Activated CD8-positive, alpha-beta memory T cell treated with anti-CD3 and anti-CD28 coated beads for 4 hours (primary cell): ENCODE measurements around the gene ZDHHC18.

Experiments used
- DNase-seq, 2 donors: peaks; one replicate each; pipeline ENCODE4 v3.0.0-alpha.2; 2020; ENCODE audit warnings: low read depth in 2 of 2

The ZDHHC18 gene, protein sequence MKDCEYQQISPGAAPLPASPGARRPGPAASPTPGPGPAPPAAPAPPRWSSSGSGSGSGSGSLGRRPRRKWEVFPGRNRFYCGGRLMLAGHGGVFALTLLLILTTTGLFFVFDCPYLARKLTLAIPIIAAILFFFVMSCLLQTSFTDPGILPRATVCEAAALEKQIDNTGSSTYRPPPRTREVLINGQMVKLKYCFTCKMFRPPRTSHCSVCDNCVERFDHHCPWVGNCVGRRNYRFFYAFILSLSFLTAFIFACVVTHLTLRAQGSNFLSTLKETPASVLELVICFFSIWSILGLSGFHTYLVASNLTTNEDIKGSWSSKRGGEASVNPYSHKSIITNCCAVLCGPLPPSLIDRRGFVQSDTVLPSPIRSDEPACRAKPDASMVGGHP

DNA sequence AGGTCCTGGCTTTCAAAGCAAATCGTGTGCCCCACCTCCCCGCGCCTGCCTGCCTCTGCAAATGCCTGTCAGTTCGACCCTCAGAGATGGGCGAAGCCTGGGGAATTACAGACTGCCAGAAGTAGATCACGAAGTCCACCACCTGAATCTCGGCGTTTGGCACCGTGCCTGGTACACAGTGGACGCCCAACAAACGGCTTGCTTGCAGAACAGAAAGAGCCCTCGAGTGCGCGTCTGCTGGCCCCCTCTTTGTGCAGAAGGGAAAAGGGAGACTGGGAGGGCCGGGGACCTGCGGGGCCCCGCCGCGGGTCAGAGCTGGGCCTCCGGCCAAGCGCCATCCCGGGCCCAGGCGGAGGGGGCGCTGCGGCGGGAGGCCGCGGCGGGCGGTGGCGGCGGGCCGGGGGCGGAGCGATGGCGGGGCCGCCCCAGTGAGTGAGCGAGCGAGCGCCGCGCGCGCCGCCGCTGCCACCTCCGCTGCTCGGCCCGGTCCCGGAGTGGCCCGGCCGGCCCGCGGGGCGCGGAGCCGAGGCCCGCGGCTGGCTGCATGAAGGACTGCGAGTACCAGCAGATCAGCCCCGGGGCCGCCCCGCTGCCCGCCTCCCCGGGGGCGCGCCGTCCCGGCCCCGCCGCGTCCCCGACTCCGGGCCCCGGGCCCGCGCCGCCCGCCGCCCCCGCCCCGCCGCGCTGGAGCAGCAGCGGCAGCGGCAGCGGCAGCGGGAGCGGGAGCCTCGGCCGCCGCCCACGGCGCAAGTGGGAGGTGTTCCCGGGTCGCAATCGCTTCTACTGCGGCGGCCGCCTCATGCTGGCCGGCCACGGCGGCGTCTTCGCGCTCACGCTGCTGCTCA is at the start of gene ZDHHC18:
Gene ZDHHC18 (plus strand): TSS at position 428 of the 845 bp plus-strand sequence. CDS start 117 bp downstream, at position 545.
- peak; percentile 28 to 33 for DNase-seq

DNA sequence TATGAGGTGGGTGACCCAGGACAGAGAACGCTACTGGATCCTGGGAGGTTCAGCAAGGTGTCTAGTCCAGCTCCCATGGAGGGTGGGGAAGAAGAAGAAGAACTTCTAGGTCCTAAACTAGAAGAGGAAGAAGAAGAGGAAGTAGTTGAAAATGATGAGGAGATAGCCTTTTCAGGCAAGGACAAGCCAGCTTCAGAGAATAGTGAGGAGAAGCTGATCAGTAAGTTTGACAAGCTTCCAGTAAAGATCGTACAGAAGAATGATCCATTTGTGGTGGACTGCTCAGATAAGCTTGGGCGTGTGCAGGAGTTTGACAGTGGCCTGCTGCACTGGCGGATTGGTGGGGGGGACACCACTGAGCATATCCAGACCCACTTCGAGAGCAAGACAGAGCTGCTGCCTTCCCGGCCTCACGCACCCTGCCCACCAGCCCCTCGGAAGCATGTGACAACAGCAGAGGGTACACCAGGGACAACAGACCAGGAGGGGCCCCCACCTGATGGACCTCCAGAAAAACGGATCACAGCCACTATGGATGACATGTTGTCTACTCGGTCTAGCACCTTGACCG is 47.3 kb upstream of the ZDHHC18 start:
- DNase-seq = no peak

DNA sequence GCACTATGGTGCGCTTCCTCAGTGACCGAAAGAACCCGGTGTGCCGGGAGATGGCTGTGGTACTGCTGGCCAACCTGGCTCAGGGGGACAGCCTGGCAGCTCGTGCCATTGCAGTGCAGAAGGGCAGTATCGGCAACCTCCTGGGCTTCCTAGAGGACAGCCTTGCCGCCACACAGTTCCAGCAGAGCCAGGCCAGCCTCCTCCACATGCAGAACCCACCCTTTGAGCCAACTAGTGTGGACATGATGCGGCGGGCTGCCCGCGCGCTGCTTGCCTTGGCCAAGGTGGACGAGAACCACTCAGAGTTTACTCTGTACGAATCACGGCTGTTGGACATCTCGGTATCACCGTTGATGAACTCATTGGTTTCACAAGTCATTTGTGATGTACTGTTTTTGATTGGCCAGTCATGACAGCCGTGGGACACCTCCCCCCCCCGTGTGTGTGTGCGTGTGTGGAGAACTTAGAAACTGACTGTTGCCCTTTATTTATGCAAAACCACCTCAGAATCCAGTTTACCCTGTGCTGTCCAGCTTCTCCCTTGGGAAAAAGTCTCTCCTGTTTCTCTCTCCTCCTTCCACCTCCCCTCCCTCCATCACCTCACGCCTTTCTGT is 46.0 kb upstream of the ZDHHC18 start:
- DNase-seq = no peak

DNA sequence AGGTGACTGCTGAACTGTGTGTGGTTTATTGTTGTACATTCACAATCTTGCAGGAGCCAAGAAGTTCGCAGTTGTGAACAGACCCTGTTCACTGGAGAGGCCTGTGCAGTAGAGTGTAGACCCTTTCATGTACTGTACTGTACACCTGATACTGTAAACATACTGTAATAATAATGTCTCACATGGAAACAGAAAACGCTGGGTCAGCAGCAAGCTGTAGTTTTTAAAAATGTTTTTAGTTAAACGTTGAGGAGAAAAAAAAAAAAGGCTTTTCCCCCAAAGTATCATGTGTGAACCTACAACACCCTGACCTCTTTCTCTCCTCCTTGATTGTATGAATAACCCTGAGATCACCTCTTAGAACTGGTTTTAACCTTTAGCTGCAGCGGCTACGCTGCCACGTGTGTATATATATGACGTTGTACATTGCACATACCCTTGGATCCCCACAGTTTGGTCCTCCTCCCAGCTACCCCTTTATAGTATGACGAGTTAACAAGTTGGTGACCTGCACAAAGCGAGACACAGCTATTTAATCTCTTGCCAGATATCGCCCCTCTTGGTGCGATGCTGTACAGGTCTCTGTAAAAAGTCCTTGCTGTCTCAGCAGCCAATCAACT is 45.2 kb upstream of the ZDHHC18 start:
- DNase-seq = no peak

DNA sequence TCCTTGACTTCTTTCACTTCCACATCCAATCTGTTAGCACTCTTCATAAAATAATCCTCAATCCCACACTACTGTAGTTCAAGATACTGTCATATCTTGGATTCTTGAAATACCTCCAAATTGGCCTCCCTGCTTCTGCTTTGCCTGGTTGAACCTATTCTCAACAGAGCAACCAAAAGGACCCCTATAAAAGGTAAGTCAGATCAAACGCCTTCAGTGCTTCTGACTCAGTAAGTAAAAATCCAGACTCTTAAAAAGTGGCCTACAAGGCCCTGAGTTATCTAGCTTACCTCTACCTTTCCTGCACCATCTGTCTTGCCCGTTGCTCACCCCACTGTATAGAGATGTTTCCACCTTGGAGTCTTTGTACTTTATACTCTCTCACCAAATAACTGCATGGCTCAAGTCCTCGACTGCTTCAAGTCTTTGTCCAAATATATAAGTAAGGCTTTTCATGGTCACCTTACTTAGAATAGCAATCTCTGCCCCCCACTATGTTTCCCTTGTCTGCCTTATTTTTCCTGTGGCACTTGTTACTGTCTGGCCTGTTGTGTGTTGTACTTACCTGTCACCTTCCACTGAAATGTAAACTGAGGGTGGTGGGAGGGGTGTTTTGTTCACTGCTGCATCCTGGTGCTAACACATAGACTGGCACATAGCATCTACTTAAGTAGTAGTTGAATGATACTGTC is 43.8 kb upstream of the ZDHHC18 start:
- DNase-seq = no peak

DNA sequence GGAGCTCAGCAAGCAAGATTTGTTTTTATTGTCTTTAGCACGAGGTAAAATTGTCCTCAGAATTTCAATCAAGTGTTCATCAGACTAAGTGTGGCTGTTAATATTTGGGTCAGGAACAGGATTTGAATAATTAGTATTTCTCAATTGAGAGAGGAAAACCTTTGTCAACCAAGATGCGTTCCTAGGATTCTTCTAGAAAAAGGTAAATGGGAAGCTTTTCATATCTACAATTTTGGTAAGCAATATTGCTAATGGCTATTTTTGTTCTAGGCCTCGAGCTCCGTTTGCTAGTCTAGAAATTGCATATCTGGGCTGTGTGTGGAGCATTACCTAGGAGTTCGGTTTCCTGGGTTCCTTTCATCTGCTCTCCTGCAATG is 42.9 kb upstream of the ZDHHC18 start:
- no peak for DNase-seq

DNA sequence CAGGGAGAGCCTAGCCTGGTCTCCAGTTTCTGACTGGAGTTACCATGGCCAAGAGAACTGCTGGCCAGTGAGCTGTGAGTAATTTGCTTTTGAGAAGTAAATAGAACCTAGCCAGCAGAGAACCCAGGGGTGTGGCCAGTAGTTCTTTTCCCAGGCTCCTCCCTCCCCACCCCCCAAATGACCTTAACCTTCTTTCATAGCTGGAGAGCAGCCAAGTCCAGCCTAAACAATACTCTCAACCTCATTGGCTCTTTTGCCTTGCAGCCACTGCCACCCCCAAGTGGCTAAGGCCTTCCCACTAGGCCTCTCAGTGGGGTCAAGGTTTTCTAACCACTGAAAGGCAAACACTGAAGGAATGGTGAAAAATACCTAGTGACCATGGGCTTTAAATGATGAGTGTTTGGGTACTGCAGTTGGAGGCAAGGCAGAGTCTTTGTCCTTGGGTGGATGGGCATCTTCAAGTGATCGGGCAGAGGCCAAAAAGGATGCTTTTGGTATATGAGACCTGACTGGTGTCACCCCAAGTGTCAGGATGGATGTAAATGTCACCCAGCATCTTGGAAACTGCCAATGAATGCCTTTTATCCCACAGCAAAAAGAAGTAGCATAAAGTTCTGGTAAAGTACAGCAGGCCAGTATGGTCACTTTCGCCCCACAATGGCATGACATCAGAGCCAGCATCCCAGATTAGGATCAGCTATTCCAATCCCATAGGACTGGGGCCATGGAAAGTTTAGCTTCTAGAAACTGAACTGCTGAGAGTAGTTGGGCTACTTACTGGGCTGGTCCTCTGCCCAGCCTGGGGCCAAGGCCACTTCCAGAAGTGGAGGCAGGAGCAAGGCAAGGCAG is 42.2 kb upstream of the ZDHHC18 start:
- no peak for DNase-seq

DNA sequence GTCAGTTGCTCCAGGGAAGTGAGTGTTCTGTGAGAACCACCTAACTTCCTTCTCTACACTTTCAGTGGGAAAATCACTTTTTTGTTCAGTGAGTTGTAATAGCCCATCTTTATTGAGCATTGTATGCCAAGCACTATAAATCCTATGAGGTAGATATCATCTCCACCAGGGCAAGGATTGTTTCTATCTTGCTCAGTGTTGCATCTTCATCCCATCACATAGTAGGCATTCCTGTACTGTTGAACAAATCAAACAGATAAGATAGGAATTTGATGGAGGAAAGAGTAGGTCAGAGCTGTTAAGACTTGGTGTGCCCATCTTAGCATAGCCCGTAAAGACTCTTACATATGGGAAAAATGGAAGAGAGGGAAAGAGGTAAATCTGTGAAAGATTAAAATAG is 41.6 kb upstream of the ZDHHC18 start:
- DNase-seq = no peak

DNA sequence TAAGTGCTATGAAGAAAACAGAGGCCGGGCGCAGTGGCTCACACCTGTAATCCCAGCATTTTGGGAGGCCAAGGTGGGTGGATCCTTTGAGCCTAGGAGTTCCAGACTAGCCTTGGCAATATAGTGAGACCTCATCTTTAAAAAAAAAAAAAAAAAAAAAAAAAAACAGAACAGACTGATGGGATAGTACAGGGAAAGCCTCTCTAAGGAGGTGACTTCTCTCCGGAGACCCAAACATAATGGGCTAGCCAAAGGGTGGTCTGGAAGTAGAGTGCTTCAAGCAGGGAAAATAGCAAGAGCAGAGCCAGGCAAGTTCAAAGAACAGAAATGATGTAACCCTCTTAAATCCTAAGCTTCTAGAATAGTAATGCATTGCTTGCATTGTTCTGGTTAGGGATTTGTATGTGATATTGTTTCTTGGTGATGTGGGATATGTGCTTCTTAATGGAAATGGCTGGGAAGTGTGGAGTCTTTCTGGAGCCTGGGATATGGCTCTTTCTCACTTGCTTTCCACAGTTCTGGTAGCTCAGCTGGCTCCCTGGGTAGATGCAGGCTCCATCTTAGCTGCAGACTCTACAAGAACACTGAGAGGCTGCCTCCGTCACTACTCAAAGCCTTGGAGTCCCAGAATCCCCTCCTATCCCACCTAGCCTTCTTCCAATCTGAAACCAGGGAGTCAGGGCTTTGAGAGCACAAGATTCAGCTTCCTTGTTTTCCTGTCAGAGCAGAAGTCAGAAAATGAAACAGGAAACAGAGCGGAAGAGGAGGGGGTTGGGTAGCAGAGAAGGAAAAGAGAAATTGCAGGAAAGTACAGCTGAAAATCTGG is 40.7 kb upstream of the ZDHHC18 start:
- no peak for DNase-seq

DNA sequence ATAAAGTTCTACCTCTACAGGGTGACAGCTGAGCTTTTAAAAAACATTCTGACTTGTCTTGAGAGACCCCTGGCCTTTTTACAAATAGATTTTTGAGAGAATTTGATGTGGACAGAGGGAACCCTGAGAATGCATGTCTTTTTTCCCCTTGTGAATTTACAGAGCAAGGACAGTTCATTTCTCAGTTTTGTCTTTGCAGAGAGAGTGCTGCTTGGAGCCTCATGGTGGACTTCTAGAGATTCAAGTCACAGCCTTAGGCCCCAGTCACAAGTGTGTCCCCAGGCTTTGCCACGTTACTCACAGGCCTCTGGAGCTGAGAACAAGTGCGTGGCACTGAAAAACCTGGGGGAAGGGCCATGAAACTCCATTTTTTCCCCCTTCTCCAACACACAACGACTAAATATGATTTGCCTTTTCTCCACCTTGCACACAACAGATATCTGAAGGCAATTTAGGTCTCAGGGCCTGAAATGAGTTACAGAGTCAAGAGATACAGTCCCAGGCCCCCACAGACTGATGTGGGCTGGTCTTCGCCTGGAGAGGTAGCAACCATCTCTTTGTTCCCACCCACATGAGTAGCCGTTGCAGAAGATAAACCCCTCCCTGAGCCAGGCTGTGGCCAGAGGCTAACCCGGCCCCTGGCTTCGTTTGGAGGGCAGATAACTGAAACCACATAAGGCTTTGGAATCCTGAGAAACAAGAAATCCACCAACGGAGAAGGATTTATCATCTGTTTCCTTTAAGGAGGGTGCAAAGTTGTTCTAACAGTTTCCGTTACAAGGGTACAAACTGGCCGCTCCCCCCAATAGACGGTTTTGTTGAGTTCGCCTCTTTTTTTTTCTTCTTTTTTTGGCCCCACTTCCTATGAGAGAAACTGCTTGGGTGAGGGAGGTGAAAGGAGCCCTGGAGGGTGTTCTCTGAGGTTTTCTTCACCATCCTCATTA is 39.8 kb upstream of the ZDHHC18 start:
- no peak for DNase-seq

DNA sequence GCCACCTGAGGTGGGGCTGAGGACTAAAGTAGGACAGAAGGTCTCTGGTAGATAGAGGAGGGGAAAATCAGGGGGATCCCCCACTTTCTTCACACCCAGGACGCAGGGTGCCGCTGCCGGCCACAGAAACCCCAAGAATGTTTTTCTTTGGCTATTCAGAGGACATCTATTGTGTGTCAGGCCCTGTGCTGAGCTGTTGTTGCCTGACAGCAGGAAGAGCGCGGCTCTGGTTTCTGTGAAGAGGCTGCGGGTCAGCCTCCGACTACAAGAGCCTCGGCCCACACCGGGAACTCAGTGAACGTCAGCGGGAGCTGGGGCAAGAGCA is 39.1 kb upstream of the ZDHHC18 start:
- peak; percentile 47 to 54 for DNase-seq

DNA sequence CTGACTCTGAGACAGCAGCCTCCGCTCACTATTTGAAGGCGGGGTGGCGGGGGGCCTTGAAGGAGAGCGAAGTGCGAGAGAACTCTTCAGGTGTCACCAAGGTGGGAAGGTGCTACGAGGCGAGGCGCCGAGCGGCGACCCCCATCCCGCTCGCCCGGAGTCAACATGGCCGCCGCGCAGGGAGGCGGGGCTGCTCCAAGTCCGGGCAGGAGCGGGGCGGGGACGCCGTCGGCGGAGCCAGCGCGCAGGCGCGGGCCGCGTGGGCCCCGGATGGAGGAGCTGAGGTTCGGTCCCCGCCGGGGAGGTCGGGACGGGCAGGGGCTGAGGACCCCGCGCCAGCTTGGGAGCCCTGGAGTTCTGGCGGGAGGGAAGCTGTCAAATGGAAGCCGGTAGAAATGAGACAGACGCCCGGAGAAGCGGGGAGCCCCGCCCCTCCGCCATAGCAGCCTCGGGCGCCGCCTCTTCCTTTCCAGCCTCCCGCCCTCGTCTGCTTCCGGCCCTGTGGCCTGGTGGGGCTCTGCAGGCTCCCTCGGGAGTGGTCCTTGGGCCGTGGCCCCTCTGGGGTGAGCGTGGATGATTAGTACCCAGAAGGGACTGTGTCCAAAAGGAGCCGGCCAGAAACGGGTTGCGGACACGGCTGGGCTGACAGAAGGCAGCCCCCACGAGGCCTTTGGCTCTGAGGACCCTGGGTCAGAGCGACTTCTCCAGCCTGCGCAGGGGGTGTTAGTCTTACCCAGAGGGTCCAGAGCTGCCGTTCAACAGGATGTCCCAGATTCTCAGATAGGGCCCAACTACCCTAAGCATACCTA is 38.6 kb upstream of the ZDHHC18 start, which contains the start of gene PIGV:
Gene PIGV (plus strand): TSS at position 245 of the 809 bp plus-strand sequence. CDS start 2,866 bp downstream, outside the sequence.
- DNase-seq = peak; percentile 74 to 78

DNA sequence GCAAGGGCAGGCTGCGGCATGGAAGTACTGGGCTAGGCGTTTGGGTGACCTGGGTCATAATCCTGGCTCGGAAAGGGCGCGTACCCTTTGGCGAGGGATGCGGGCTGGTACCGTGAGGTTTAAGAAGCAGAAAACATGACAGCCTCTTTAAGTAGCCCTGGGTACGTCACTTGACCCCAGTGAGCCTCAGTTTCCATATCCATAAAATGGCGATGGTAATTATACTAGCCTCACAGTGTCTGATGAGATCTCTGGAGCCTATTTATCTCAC is 38.0 kb upstream of the ZDHHC18 start:
- DNase-seq = no peak

DNA sequence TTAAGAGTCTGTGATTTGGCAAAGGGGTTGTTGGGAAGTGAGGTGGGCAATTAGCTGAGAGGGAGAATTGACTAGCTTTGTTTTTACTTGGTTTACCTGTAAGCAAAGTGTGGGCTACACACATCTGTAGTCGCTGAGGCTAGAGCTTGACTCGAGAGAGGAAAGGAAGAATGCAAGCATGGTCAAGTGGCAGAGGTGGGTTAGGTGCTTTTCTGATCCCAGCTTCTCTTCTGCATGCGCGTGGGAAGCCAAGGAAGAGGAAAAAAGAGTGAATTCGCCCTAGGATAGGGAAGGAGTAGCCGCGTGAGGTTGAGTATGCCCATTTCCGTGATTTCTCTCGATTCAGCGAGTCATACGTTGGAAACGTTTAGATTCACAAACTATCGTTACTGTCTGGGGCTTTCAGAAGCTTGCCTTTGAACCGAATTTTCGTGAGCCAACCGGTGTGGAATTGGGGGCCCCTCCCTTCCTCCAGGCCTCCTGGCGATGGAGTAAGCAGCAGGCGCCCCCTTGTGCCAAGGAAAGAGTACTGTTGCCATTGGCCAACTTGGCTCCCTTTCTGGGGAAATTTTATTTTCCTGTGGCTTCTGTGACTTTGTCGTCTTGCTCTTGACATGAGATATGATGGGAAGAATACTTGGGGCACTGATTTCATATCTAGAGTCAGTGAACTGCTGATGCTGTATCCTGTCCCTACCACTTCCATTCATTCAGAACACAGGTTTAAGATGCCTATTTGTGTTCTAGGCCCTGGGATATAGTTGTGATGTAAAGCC is 37.5 kb upstream of the ZDHHC18 start:
- peak; percentile 71 to 82 for DNase-seq

DNA sequence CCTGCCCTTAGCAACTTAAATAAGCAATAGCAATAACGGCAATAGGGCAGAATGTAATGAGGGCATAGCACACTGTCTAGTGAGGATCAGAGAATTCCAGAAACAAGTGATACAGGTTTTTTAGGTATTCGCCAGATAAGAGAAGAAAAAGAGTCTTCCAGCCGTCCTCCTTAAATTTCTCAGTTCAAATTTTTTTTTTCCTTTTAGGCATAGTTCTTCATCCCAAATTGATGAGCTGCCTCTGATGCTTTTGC is 36.9 kb upstream of the ZDHHC18 start:
- no peak for DNase-seq

DNA sequence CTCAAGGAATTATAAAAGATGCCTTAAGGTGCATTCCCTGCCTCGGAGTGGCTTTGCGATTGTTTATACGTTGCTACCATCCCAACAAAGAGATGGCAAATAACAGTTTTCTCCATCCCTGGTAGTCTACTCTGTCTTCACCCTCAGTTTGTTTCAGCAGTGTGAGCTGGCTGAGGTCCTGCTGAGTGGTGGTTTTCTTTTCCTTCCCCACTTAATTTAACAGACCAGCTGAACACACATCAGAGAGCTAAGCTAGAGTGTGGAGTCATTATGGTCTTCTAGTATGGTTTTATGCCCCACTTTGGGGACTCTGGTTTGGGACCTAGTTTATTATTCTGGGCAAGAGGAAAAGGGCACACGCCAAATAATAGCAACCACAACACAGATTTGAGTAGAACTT is 36.6 kb upstream of the ZDHHC18 start:
- DNase-seq = no peak

DNA sequence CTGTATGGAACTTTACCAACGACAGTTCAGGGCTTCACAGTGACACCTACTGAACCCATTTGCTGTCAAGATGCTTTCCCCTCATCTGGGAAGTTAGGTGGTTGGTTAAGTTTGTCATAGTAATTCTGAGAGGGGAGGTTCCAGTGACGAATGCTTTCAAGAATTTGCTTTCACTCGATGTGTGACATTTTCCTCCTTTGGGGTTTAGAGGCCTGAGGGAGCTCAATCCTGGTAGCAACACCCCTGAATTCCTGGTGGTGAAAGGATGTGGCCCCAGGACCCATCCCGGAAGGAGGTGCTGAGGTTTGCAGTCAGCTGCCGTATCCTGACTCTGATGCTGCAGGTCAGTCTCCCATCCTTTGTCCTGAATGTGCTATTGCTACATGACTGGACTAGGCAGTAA is 35.9 kb upstream of the ZDHHC18 start:
- no peak for DNase-seq
